Measurements from ENCODE around the gene ASCL2.

DNA sequence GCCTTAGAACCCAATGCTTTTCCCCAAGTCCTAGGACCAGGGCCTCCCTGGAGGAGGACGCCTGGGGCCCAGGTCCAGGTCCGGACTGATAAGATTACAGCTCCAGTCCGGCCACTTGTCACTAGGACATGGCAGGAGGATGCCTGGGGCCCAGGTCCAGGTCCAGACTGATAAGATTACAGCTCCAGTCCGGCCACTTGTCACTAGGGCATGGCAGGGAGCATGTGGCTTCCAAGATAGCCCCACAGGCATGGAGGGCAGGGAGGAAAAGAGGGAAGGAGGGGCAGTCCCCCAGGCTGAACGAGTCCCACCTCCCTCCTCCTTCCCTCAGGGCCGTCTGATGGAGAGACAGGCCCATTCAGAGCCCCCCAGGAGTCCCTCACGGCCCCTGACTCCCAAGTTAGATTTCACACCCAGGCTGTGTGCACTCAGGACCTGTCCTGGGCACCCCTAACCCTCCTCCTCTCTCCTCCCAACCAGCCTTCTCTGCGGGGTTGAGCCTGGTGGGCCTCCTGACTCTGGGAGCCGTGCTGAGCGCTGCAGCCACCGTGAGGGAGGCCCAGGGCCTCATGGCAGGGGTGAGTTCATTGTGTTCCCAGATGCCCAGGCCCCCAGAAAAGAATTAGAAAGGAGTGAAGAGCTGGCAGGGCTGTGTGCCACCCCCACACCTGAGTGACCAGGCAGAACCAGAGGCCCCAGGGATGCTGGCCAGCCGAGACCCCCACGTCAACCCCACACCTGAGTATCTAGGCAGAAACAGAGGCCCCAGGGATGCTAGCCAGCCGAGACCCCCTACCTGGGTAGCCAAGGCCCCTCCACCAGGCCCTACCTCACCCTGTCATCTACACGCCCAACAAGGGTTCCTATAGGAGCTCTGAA is 33.5 kb upstream of the ASCL2 start:
- TF ChIP-seq, protein P1, sequence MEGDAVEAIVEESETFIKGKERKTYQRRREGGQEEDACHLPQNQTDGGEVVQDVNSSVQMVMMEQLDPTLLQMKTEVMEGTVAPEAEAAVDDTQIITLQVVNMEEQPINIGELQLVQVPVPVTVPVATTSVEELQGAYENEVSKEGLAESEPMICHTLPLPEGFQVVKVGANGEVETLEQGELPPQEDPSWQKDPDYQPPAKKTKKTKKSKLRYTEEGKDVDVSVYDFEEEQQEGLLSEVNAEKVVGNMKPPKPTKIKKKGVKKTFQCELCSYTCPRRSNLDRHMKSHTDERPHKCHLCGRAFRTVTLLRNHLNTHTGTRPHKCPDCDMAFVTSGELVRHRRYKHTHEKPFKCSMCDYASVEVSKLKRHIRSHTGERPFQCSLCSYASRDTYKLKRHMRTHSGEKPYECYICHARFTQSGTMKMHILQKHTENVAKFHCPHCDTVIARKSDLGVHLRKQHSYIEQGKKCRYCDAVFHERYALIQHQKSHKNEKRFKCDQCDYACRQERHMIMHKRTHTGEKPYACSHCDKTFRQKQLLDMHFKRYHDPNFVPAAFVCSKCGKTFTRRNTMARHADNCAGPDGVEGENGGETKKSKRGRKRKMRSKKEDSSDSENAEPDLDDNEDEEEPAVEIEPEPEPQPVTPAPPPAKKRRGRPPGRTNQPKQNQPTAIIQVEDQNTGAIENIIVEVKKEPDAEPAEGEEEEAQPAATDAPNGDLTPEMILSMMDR (IDR thresholded peaks at IDR 0.05): no peak
- TF ChIP-seq POLR2A (IDR thresholded peaks at IDR 0.05): no peak
